Spleen (tissue), 11 donors: ENCODE measurements around the gene TRIM9. TPM values are rescaled to one million over a fixed set of nuclear protein-coding genes. Genes with fewer than 3 reads are reported as not detected.

Experiments used
- DNase-seq: peaks from one replicate; pipeline ENCODE4 v3.0.0-alpha.2; 2020
- H3K27ac ChIP-seq, 8 donors: fragments of 200-600 bp; sonication (generic) in 7 of 8; 1 replicate in 4 of 8; 2 replicates in 4 of 8; pipeline versions ENCODE4 v1.5.0 to v1.8.0; 2016 to 2021; ENCODE audit warnings: inconsistent platforms in 4 of 8, mild to moderate bottlenecking in 4 of 8, moderate library complexity in 1 of 8
- H3K27me3 ChIP-seq, 7 donors: fragments of 200-600 bp; sonication (generic) in 6 of 7; replicated peaks in 1 of 7; 1 replicate in 4 of 7; 2 replicates in 3 of 7; pipeline versions ENCODE4 v1.5.0 to v1.8.0; 2016 to 2021; ENCODE audit warnings: inconsistent platforms in 3 of 7, mild to moderate bottlenecking in 1 of 7
- H3K36me3 ChIP-seq, 6 donors: fragments of 200-600 bp; sonication (generic) in 5 of 6; 1 replicate in 4 of 6; 2 replicates in 2 of 6; pipeline versions ENCODE4 v1.5.0 to v1.8.0; 2016 to 2021; ENCODE audit warnings: inconsistent platforms in 2 of 6
- H3K4me1 ChIP-seq, 6 donors: fragments of 200-600 bp; sonication (generic) in 5 of 6; 1 replicate in 3 of 6; 2 replicates in 3 of 6; pipeline versions ENCODE4 v1.5.0 to v1.8.0; 2016 to 2021; ENCODE audit warnings: inconsistent platforms in 3 of 6
- H3K4me3 ChIP-seq, 8 donors: fragments of 200-600 bp; sonication (generic) in 7 of 8; 1 replicate in 4 of 8; 2 replicates in 4 of 8; pipeline versions ENCODE4 v1.5.0 to v1.8.0; 2016 to 2021; ENCODE audit warnings: inconsistent platforms in 4 of 8, mild to moderate bottlenecking in 4 of 8, moderate library complexity in 2 of 8
- H3K9me3 ChIP-seq, 8 donors: fragments of 200-600 bp; sonication (generic) in 7 of 8; 1 replicate in 4 of 8; 2 replicates in 4 of 8; pipeline versions ENCODE4 v1.5.0 to v1.8.0; 2016 to 2021; ENCODE audit warnings: inconsistent platforms in 4 of 8
- POLR2A ChIP-seq, 3 donors: fragments of 450-650 bp; IDR thresholded peaks; one replicate each; pipeline ENCODE4 v1.5.1; 2017; ENCODE audit warnings: antibody characterized with exemption in 3 of 3, mild to moderate bottlenecking in 1 of 3
- POLR2AphosphoS5 ChIP-seq, 3 donors: sonication (generic); formaldehyde crosslinking; IDR thresholded peaks; one replicate each; pipeline ENCODE4 v1.5.1; 2017; ENCODE audit warnings: antibody characterized with exemption in 3 of 3
- WGBS, 5 donors: extraction: QIAGEN DNeasy Blood & Tissue Kit in 3 of 5; methylation state at CpG; one replicate each; pipeline versions ENCODE4 v1.1.5 to v1.1.7; 2013 to 2018; 5-methylcytosine and 5-hydroxymethylcytosine counted together
- intact Hi-C: fragments of 100-400 bp; cut with DNase I; formaldehyde crosslinking; loops from one replicate; pipeline ENCODE4 v1.15.0; 2023; ENCODE audit warnings: low total_unique reads
- polyA plus RNA-seq, 3 donors: library from polyadenylated mRNA; stranded (reverse); fragments of 200-250 nt; gene quantifications; one replicate each; pipeline ENCODE4 v1.2.1, GENCODE V29; 2013
- total RNA-seq, 7 donors: library from RNA; depleted of rRNA in 3 of 7; stranded (reverse); fragments of >200 nt in 3 of 7; fragmentation: NEBNext Ultra II Directional in 4 of 7; extraction: Animal tissue kit (Norgen Biotek cat#: 25700) in 4 of 7; gene quantifications; one replicate each; pipeline versions ENCODE4 v1.1.0 to v1.2.1, GENCODE V29; 2016 to 2021
- TF ChIP-seq, protein P1 (sequence below), 11 experiments: fragments of 200-600 bp in 7 of 11; fragments of 450-650 bp in 4 of 11; sonication (generic) in 4 of 11; IDR thresholded peaks in 8 of 11; conservative IDR thresholded peaks in 3 of 11; 1 replicate in 7 of 11; 2 replicates in 4 of 11; pipeline versions ENCODE4 v1.4.0 to v1.8.0; 2016 to 2021; ENCODE audit warnings: antibody characterized with exemption in 11 of 11, inconsistent platforms in 4 of 11, mild to moderate bottlenecking in 1 of 11
- donor health status: healthy with polysubstance abuse.
- donor health status: DM: no; HTN: no; CAD: no; lungs with moderate emphysema.
- donor health status: DM: no; HTN: no; CAD: no.
- donor health status: Bipolar disorder and iron deficiency.
- donor health status: healthy.
- donor health status: DM: no; HTN: no; CAD: no.
- donor health status: DM: yes; HTN: yes; CAD: no.

TRIM9 gene
- total and polyA plus RNA-seq, 10 donors, result 0.03 to 3.1 (median 1.1) TPM

- H3K27ac ChIP-seq, result peak overlapping the region in 7 of 8 donors; percentile 6 to 89 (median 78)
- DNase-seq, result no peak
- no peaks in the 10 kb centered on the region for H3K9me3 ChIP-seq
- intact Hi-C loops, result no loop called here
- no peak for TF ChIP-seq POLR2AphosphoS5 (IDR thresholded peaks at IDR 0.05)
- no peak for TF ChIP-seq POLR2A (IDR thresholded peaks at IDR 0.05)
- TF ChIP-seq, protein P1, sequence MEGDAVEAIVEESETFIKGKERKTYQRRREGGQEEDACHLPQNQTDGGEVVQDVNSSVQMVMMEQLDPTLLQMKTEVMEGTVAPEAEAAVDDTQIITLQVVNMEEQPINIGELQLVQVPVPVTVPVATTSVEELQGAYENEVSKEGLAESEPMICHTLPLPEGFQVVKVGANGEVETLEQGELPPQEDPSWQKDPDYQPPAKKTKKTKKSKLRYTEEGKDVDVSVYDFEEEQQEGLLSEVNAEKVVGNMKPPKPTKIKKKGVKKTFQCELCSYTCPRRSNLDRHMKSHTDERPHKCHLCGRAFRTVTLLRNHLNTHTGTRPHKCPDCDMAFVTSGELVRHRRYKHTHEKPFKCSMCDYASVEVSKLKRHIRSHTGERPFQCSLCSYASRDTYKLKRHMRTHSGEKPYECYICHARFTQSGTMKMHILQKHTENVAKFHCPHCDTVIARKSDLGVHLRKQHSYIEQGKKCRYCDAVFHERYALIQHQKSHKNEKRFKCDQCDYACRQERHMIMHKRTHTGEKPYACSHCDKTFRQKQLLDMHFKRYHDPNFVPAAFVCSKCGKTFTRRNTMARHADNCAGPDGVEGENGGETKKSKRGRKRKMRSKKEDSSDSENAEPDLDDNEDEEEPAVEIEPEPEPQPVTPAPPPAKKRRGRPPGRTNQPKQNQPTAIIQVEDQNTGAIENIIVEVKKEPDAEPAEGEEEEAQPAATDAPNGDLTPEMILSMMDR (IDR thresholded peaks at IDR 0.05 in 8 of 11, conservative IDR thresholded peaks at IDR 0.05 in 3 of 11), result no peak
- peaks cover 0 to 20% (median 0%) of the 10 kb centered on the region in 7 donors for H3K27me3 ChIP-seq
- WGBS, 5 donors, result 69 to 83% (median 76%) methylated on average over 4 of the region's 4 CpGs
- peak overlapping the region in 1 of 8 donors; percentile 37 for H3K4me3 ChIP-seq
- peaks cover 0 to 62% (median 3%) of the 10 kb centered on the region in 6 donors for H3K4me1 ChIP-seq
- peaks cover 0 to 49% (median 3%) of the 10 kb centered on the region in 6 donors for H3K36me3 ChIP-seq
These were observed 157.1 kb downstream of the TRIM9 start for GRCh38 chr14:50937800-50938199.

DNA sequence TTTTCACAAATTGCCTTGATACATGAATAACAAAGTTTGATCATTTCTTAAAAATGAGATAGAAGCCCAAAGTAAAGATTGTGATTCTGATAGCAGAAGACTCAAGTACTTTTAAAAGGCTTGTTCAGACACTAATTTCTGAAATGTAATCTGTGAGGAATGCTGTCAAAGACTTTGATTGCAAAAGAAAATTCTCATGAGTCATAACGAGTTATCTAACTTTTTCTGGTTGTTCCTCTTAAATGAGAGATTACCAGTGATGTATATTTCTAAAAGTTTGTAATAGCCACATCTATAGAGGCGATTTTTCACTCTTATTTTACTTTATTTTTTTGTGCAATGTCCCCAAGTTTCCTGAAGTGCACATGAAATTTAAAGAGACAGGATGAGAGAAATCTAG, 157.6 kb downstream of the TRIM9 start:
- peaks cover 0 to 64% (median 3%) of the 10 kb centered on the region in 6 donors for H3K4me1 ChIP-seq
- 15 to 42% (median 33%) methylated on average over 2 of the region's 2 CpGs for WGBS, 5 donors

DNA sequence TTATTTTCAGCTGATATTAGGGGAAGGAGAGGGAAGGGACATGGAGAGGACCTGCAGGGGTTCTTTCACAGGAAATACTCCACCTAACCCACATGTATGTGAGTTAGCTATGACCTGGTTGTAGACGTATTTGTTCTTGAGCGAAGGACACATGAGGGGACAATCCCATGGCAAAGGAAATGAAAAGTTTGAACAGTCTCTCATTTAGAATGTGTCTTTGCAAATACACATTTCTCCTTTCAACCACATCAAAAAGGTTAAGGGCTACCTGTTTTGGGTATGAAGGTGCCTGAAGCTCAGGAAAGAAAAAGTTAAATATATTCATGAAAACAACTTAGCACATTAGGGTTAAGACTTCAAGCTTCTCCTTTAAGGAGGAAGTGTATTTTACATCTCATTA, 158.0 kb downstream of the TRIM9 start:
- H3K9me3 ChIP-seq, result no peaks in the 10 kb centered on the region
- peaks cover 0 to 58% (median 3%) of the 10 kb centered on the region in 6 donors for H3K36me3 ChIP-seq
- peak overlapping the region in 7 of 8 donors; percentile 6 to 89 (median 78) for H3K27ac ChIP-seq
- peak overlapping the region in 1 of 8 donors; percentile 37 for H3K4me3 ChIP-seq
- peaks cover 0 to 69% (median 3%) of the 10 kb centered on the region in 6 donors for H3K4me1 ChIP-seq
- WGBS, 5 donors, result 46 to 67% (median 55%) methylated on average over 2 of the region's 2 CpGs
- DNase-seq, result no peak
- TF ChIP-seq POLR2A (IDR thresholded peaks at IDR 0.05), result no peak
- TF ChIP-seq POLR2AphosphoS5 (IDR thresholded peaks at IDR 0.05), result no peak
- TF ChIP-seq, protein P1 (IDR thresholded peaks at IDR 0.05 in 8 of 11, conservative IDR thresholded peaks at IDR 0.05 in 3 of 11), result no peak
- H3K27me3 ChIP-seq, result peaks cover 0 to 16% (median 0%) of the 10 kb centered on the region in 7 donors
- intact Hi-C loops, result no loop called here

More for the DNA sequence above, 157.6 kb downstream of the TRIM9 start:
- H3K27ac ChIP-seq, result peak overlapping the region in 7 of 8 donors; percentile 6 to 89 (median 78)
- TF ChIP-seq, protein P1 (IDR thresholded peaks at IDR 0.05 in 8 of 11, conservative IDR thresholded peaks at IDR 0.05 in 3 of 11), result no peak
- peak in 1 of 3 donors; percentile 16 for TF ChIP-seq POLR2AphosphoS5 (IDR thresholded peaks at IDR 0.05)
- H3K9me3 ChIP-seq, result no peaks in the 10 kb centered on the region
- no peak for DNase-seq
- peak overlapping the region in 1 of 8 donors; percentile 37 for H3K4me3 ChIP-seq
- peaks cover 0 to 16% (median 0%) of the 10 kb centered on the region in 7 donors for H3K27me3 ChIP-seq
- H3K36me3 ChIP-seq, result peaks cover 0 to 54% (median 3%) of the 10 kb centered on the region in 6 donors
- intact Hi-C loops, result no loop called here

DNA sequence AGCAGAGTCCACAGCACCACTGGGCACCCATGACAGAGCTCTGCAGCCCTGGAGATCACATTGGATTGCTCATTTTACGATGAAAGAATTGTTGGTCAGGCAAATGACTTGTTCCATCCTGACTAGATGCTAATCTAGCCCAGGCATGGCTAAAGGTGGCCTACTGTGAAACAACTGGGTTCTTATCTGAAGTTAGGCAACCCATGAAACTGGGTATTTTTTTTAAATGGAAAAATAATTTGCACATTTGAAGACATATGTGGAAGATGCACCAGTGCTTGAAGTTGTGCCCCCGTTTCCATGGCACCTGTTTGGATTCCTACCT, 158.9 kb downstream of the TRIM9 start:
- WGBS, 5 donors, result 65 to 83% (median 75%) methylated on average over 2 of the region's 2 CpGs
- DNase-seq, result no peak
- H3K4me1 ChIP-seq, result peaks cover 0 to 63% (median 3%) of the 10 kb centered on the region in 6 donors
- intact Hi-C loops, result no loop called here
- no peak for TF ChIP-seq POLR2A (IDR thresholded peaks at IDR 0.05)
- TF ChIP-seq POLR2AphosphoS5 (IDR thresholded peaks at IDR 0.05), result no peak
- TF ChIP-seq, protein P1 (IDR thresholded peaks at IDR 0.05 in 8 of 11, conservative IDR thresholded peaks at IDR 0.05 in 3 of 11), result no peak
- H3K27ac ChIP-seq, result peak overlapping the region in 7 of 8 donors; percentile 6 to 89 (median 78)
- H3K4me3 ChIP-seq, result no peak overlapping the region
- H3K27me3 ChIP-seq, result peaks cover 0 to 8% (median 0%) of the 10 kb centered on the region in 7 donors
- no peaks in the 10 kb centered on the region for H3K9me3 ChIP-seq
- H3K36me3 ChIP-seq, result peaks cover 0 to 61% (median 5%) of the 10 kb centered on the region in 6 donors
